Liver (tissue), 9 donors: ENCODE results near the gene SLAIN2. TPM values are rescaled to one million over a fixed set of nuclear protein-coding genes. Genes with fewer than 3 reads are reported as not detected.

Experiments
- DNase-seq: peaks from one replicate; pipeline ENCODE4 v3.0.0-alpha.2; 2017; ENCODE audit warnings: low spot score
- H3K27ac ChIP-seq, 2 donors: one replicate each; pipeline ENCODE4 v1.7.0; 2013; ENCODE audit warnings: inconsistent platforms in 2 of 2, low read length in 2 of 2, control low read depth in 1 of 2, low read depth in 1 of 2, mild to moderate bottlenecking in 1 of 2
- H3K27me3 ChIP-seq, 4 donors: one replicate each; pipeline versions ENCODE4 v1.6.1 to v1.7.0; 2013; ENCODE audit warnings: low read length in 3 of 4, inconsistent platforms in 1 of 4, mild to moderate bottlenecking in 1 of 4, moderate library complexity in 1 of 4; ENCODE audit not compliant: control insufficient read depth in 4 of 4, insufficient read depth in 4 of 4
- H3K36me3 ChIP-seq, 4 donors: one replicate each; pipeline versions ENCODE4 v1.6.1 to v1.7.0; 2013; ENCODE audit warnings: low read length in 3 of 4, mild to moderate bottlenecking in 3 of 4, low read depth in 1 of 4, moderate library complexity in 1 of 4; ENCODE audit not compliant: control insufficient read depth in 4 of 4, insufficient read depth in 3 of 4
- H3K4me1 ChIP-seq, 4 donors: one replicate each; pipeline versions ENCODE4 v1.6.1 to v1.7.0; 2013; ENCODE audit warnings: low read length in 3 of 4, mild to moderate bottlenecking in 3 of 4, moderate library complexity in 1 of 4; ENCODE audit not compliant: control insufficient read depth in 4 of 4, insufficient read depth in 4 of 4
- H3K4me3 ChIP-seq, 3 donors: one replicate each; pipeline versions ENCODE4 v1.6.1 to v1.7.0; 2013; ENCODE audit warnings: low read length in 3 of 3, control low read depth in 1 of 3, low read depth in 1 of 3, mild to moderate bottlenecking in 1 of 3
- H3K9ac ChIP-seq, 2 donors: one replicate each; pipeline ENCODE4 v1.7.0; 2013; ENCODE audit warnings: low read length in 2 of 2, mild to moderate bottlenecking in 2 of 2, moderate library complexity in 2 of 2, control low read depth in 1 of 2, low read depth in 1 of 2
- H3K9me3 ChIP-seq, 4 donors: one replicate each; pipeline versions ENCODE4 v1.6.1 to v1.7.0; 2013; ENCODE audit warnings: low read length in 3 of 4; ENCODE audit not compliant: control insufficient read depth in 4 of 4
- FOXA2 ChIP-seq: IDR thresholded peaks from 2 replicates; pipeline ENCODE4 v1.6.1; 2016; ENCODE audit warnings: antibody characterized with exemption
- GABPA ChIP-seq, 2 donors: IDR thresholded peaks in 1 of 2; conservative IDR thresholded peaks in 1 of 2; 2 replicates each; pipeline ENCODE4 v1.6.1; 2016; ENCODE audit warnings: antibody characterized with exemption in 2 of 2, mild to moderate bottlenecking in 1 of 2, moderate library complexity in 1 of 2
- HNF4A ChIP-seq, 2 donors: conservative IDR thresholded peaks; 2 replicates each; pipeline ENCODE4 v1.6.1; 2016; ENCODE audit warnings: antibody characterized with exemption in 2 of 2, mild to moderate bottlenecking in 2 of 2
- HNF4G ChIP-seq: IDR thresholded peaks from 2 replicates; pipeline ENCODE4 v1.6.1; 2016; ENCODE audit warnings: antibody characterized with exemption
- JUND ChIP-seq, 2 donors: IDR thresholded peaks; 2 replicates each; pipeline ENCODE4 v1.6.1; 2016; ENCODE audit warnings: antibody characterized with exemption in 2 of 2
- NR2F2 ChIP-seq: IDR thresholded peaks from 2 replicates; pipeline ENCODE4 v1.6.1; 2016; ENCODE audit warnings: antibody characterized with exemption
- RAD21 ChIP-seq, 2 donors: IDR thresholded peaks; 2 replicates each; pipeline ENCODE4 v1.6.1; 2016; ENCODE audit warnings: antibody characterized with exemption in 2 of 2, mild to moderate bottlenecking in 2 of 2
- RXRA ChIP-seq, 2 donors: IDR thresholded peaks; 2 replicates each; pipeline ENCODE4 v1.6.1; 2017 to 2018; ENCODE audit warnings: antibody characterized with exemption in 2 of 2, mild to moderate bottlenecking in 1 of 2
- SP1 ChIP-seq: IDR thresholded peaks from 2 replicates; pipeline ENCODE4 v1.6.1; 2018; ENCODE audit warnings: antibody characterized with exemption, mild to moderate bottlenecking
- TAF1 ChIP-seq: conservative IDR thresholded peaks from 2 replicates; pipeline ENCODE4 v1.6.1; 2016; ENCODE audit warnings: antibody characterized with exemption, mild to moderate bottlenecking
- WGBS: extraction: QIAGEN DNeasy Blood & Tissue Kit; methylation state at CpG from one replicate; pipeline ENCODE4 v1.1.7; 2013; 5-methylcytosine and 5-hydroxymethylcytosine counted together
- polyA plus RNA-seq, 2 donors: library from polyadenylated mRNA; stranded (reverse) in 1 of 2; unstranded in 1 of 2; fragments of 200-250 nt in 1 of 2; fragments of >200 nt in 1 of 2; fragmentation: Nextera tagmentation in 1 of 2; extraction: Ambion mirVana in 1 of 2; gene quantifications; one replicate each; pipeline versions ENCODE4 v1.2.1 to v1.2.3, GENCODE V29; 2013 to 2015
- total RNA-seq, 2 donors: library from RNA; depleted of rRNA; stranded (reverse); fragments of >200 nt; gene quantifications; one replicate each; pipeline ENCODE4 v1.2.3, GENCODE V29; 2014
- TF ChIP-seq, protein P1 (sequence below): fragments of 150-350 bp; IDR thresholded peaks from 2 replicates; pipeline ENCODE4 v1.5.1; 2017; ENCODE audit warnings: improper control_type of control experiment, low read depth, low read length; ENCODE audit not compliant: missing input control
- TF ChIP-seq, protein P2 (sequence below): IDR thresholded peaks from 2 replicates; pipeline ENCODE4 v1.6.1; 2016; ENCODE audit warnings: antibody characterized with exemption
- TF ChIP-seq, protein P3 (sequence below): IDR thresholded peaks from 2 replicates; pipeline ENCODE4 v1.6.1; 2016; ENCODE audit warnings: antibody characterized with exemption
- TF ChIP-seq, protein P4 (sequence below): IDR thresholded peaks from 2 replicates; pipeline ENCODE4 v1.6.1; 2016; ENCODE audit warnings: antibody characterized with exemption, mild to moderate bottlenecking
- TF ChIP-seq, protein P5 (sequence below): IDR thresholded peaks from 2 replicates; pipeline ENCODE4 v1.6.1; 2016; ENCODE audit warnings: antibody characterized with exemption
- donor health status: healthy.
- donor health status: healthy.
- donor health status: healthy.
- donor health status: healthy.
- donor health status: healthy.

The SLAIN2 gene
- total and polyA plus RNA-seq, 4 donors = 12.1 to 32.5 (median 16.6) TPM

DNA sequence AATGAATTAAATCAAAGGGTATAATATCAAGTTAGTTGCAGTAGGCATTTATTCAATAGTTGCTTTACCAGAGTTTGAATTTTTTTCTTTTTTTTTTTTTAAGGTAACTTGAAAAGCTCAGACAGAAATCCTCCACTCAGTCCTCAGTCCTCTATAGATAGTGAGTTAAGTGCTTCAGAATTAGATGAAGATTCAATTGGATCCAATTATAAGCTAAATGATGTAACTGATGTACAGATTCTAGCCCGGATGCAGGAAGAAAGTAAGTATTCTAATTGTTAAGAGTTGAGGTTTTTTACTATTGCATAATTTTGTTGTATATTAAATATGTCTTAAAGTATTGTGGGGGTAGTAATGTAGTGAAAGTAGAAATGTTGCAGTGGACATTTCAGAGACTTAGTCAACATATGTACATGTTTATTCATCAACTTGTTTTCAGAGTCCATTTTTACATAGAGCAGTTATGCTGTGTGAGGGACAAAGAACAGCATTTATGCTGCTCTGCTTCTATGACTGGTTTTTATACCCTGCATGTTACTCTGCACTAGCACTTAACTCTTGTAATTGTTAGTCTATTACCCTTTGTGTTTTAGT lies 38.4 kb downstream of the SLAIN2 start:
- Histone ChIP-seq H3K4me1 (peaks cover 2 to 13% (median 10%) of the 10 kb centered on the region in 4 donors), H3K27me3 (no peaks in the 10 kb centered on the region), H3K9me3 (no peaks in the 10 kb centered on the region), H3K9ac (no peak overlapping the region), H3K4me3 (no peak overlapping the region), H3K36me3 (peaks cover 0 to 13% (median 6%) of the 10 kb centered on the region in 4 donors), H3K27ac (no peak overlapping the region)
- TF ChIP-seq GABPA (IDR thresholded peaks at IDR 0.05 in 1 of 2, conservative IDR thresholded peaks at IDR 0.05 in 1 of 2) = no peak
- no peak for TF ChIP-seq NR2F2
- TF ChIP-seq, protein P1, sequence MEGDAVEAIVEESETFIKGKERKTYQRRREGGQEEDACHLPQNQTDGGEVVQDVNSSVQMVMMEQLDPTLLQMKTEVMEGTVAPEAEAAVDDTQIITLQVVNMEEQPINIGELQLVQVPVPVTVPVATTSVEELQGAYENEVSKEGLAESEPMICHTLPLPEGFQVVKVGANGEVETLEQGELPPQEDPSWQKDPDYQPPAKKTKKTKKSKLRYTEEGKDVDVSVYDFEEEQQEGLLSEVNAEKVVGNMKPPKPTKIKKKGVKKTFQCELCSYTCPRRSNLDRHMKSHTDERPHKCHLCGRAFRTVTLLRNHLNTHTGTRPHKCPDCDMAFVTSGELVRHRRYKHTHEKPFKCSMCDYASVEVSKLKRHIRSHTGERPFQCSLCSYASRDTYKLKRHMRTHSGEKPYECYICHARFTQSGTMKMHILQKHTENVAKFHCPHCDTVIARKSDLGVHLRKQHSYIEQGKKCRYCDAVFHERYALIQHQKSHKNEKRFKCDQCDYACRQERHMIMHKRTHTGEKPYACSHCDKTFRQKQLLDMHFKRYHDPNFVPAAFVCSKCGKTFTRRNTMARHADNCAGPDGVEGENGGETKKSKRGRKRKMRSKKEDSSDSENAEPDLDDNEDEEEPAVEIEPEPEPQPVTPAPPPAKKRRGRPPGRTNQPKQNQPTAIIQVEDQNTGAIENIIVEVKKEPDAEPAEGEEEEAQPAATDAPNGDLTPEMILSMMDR = no peak
- TF ChIP-seq HNF4G = no peak
- no peak for TF ChIP-seq RAD21 (IDR thresholded peaks at IDR 0.05)
- TF ChIP-seq FOXA2 = no peak
- TF ChIP-seq, protein P2, sequence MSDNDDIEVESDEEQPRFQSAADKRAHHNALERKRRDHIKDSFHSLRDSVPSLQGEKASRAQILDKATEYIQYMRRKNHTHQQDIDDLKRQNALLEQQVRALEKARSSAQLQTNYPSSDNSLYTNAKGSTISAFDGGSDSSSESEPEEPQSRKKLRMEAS = no peak
- no peak for TF ChIP-seq JUND (IDR thresholded peaks at IDR 0.05)
- 82% methylated on average over 1 of the region's 1 CpG for WGBS
- no peak for DNase-seq

DNA sequence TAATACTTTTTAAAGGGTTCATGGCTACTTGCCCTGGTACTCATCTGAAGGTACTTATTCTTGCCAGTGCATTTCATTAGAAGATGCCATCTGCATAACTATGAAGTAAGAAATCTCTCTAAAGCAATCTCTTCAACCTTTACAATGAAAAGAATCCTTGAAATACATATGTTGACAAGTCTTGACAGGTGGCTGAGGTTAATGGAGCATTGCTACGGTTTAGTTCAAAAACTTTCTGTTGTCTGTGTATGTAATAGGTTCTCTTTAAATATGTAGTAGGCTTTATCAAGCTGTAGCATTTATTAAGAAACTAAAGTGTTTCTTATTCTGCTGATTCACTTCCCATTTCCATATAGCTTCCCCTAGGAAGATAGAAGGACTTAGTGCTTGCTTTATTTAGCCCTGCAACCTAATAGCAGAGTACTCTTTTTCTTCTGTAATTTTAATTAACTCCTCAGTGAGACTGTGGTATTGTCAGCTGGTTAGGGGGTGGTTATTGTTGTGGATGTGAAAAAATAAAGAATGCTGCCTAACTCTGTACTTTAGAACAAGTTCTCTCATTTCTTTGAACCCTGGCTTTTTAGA lies 39.3 kb downstream of the SLAIN2 start:
- TF ChIP-seq SP1 (no peak), HNF4G (no peak), TAF1 (no peak), JUND (IDR thresholded peaks at IDR 0.05) (no peak), FOXA2 (no peak), HNF4A (conservative IDR thresholded peaks at IDR 0.05) (no peak), RAD21 (IDR thresholded peaks at IDR 0.05) (no peak), GABPA (IDR thresholded peaks at IDR 0.05 in 1 of 2, conservative IDR thresholded peaks at IDR 0.05 in 1 of 2) (no peak), RXRA (IDR thresholded peaks at IDR 0.05) (no peak)
- TF ChIP-seq, protein P3, sequence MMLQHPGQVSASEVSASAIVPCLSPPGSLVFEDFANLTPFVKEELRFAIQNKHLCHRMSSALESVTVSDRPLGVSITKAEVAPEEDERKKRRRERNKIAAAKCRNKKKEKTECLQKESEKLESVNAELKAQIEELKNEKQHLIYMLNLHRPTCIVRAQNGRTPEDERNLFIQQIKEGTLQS = no peak
- TF ChIP-seq, protein P4, sequence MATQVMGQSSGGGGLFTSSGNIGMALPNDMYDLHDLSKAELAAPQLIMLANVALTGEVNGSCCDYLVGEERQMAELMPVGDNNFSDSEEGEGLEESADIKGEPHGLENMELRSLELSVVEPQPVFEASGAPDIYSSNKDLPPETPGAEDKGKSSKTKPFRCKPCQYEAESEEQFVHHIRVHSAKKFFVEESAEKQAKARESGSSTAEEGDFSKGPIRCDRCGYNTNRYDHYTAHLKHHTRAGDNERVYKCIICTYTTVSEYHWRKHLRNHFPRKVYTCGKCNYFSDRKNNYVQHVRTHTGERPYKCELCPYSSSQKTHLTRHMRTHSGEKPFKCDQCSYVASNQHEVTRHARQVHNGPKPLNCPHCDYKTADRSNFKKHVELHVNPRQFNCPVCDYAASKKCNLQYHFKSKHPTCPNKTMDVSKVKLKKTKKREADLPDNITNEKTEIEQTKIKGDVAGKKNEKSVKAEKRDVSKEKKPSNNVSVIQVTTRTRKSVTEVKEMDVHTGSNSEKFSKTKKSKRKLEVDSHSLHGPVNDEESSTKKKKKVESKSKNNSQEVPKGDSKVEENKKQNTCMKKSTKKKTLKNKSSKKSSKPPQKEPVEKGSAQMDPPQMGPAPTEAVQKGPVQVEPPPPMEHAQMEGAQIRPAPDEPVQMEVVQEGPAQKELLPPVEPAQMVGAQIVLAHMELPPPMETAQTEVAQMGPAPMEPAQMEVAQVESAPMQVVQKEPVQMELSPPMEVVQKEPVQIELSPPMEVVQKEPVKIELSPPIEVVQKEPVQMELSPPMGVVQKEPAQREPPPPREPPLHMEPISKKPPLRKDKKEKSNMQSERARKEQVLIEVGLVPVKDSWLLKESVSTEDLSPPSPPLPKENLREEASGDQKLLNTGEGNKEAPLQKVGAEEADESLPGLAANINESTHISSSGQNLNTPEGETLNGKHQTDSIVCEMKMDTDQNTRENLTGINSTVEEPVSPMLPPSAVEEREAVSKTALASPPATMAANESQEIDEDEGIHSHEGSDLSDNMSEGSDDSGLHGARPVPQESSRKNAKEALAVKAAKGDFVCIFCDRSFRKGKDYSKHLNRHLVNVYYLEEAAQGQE = no peak
- TF ChIP-seq, protein P2 = no peak
- TF ChIP-seq, protein P5, sequence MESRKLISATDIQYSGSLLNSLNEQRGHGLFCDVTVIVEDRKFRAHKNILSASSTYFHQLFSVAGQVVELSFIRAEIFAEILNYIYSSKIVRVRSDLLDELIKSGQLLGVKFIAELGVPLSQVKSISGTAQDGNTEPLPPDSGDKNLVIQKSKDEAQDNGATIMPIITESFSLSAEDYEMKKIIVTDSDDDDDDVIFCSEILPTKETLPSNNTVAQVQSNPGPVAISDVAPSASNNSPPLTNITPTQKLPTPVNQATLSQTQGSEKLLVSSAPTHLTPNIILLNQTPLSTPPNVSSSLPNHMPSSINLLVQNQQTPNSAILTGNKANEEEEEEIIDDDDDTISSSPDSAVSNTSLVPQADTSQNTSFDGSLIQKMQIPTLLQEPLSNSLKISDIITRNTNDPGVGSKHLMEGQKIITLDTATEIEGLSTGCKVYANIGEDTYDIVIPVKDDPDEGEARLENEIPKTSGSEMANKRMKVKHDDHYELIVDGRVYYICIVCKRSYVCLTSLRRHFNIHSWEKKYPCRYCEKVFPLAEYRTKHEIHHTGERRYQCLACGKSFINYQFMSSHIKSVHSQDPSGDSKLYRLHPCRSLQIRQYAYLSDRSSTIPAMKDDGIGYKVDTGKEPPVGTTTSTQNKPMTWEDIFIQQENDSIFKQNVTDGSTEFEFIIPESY = no peak
- TF ChIP-seq, protein P1 = no peak
- Histone ChIP-seq H3K27me3 (no peaks in the 10 kb centered on the region), H3K9ac (no peak overlapping the region), H3K4me1 (peaks cover 2 to 7% (median 3%) of the 10 kb centered on the region in 4 donors), H3K9me3 (no peaks in the 10 kb centered on the region), H3K27ac (no peak overlapping the region), H3K36me3 (peaks cover 3 to 20% (median 10%) of the 10 kb centered on the region in 4 donors), H3K4me3 (no peak overlapping the region)
- 81% methylated on average over 1 of the region's 1 CpG for WGBS
- DNase-seq = no peak
